Measurements from ENCODE around the gene MMP21.

Gene MMP21

GRCh38 chr10:125775491-125776106 lies at the start of gene MMP21:
Gene MMP21 (minus strand): TSS chr10:125775821. CDS start chr10:125775821, 0 bp downstream.
- DNase-seq = no peak

- no peak for DNase-seq
These were observed 49.1 kb upstream of the MMP21 start for GRCh38 chr10:125824736-125825135.

- no peak for DNase-seq
These were observed 48.1 kb upstream of the MMP21 start for GRCh38 chr10:125823663-125824251.

GRCh38 chr10:125822878-125823662 lies 47.4 kb upstream of the MMP21 start, which contains the start of the genes BCCIP and UROS:
Gene BCCIP (plus strand): TSS chr10:125823546. CDS start chr10:125823558, 12 bp downstream.
Gene UROS (minus strand): TSS chr10:125823258. CDS start chr10:125816499, 6,759 bp downstream.
- peak; percentile 76 for DNase-seq

- DNase-seq = no peak
These were observed 45.1 kb upstream of the MMP21 start for GRCh38 chr10:125820701-125821100.

- no peak for DNase-seq
These were observed 41.8 kb upstream of the MMP21 start for GRCh38 chr10:125817337-125817946.

GRCh38 chr10:125816548-125816947 lies 40.9 kb upstream of the MMP21 start:
- no peak for DNase-seq

- no peak for DNase-seq
These were observed 40.1 kb upstream of the MMP21 start for GRCh38 chr10:125815764-125816163.

- DNase-seq = no peak
These were observed 36.6 kb upstream of the MMP21 start for GRCh38 chr10:125812128-125812750.

GRCh38 chr10:125811251-125811650 lies 35.6 kb upstream of the MMP21 start:
- DNase-seq = no peak

- DNase-seq = no peak
These were observed 32.4 kb upstream of the MMP21 start for GRCh38 chr10:125808047-125808446.

- DNase-seq = no peak
These were observed 27.1 kb upstream of the MMP21 start for GRCh38 chr10:125802739-125803138.

GRCh38 chr10:125802131-125802530 lies 26.5 kb upstream of the MMP21 start:
- no peak for DNase-seq

GRCh38 chr10:125801574-125801973 lies 26.0 kb upstream of the MMP21 start:
- no peak for DNase-seq

- DNase-seq = no peak
These were observed 24.0 kb upstream of the MMP21 start for GRCh38 chr10:125799451-125800182.

- no peak for DNase-seq
These were observed 22.5 kb upstream of the MMP21 start for GRCh38 chr10:125797994-125798662.

GRCh38 chr10:125797424-125797823 lies 21.8 kb upstream of the MMP21 start:
- DNase-seq = no peak

GRCh38 chr10:125795637-125796190 lies 20.1 kb upstream of the MMP21 start:
- DNase-seq = no peak

GRCh38 chr10:125795128-125795527 lies 19.5 kb upstream of the MMP21 start:
- DNase-seq = no peak

- no peak for DNase-seq
These were observed 17.0 kb upstream of the MMP21 start for GRCh38 chr10:125792342-125793300.
